Panc1 (cell line): Measurements from ENCODE around the gene ATXN1. TPM values are rescaled to one million over a fixed set of nuclear protein-coding genes. Genes with fewer than 3 reads are reported as not detected.

ENCODE experiments used
- ATAC-seq: fragments of 200-7000 bp; cut with Tn5 transposase; 2 replicates; pipeline ENCODE4 v1.9.1; 2020; ENCODE audit warnings: mild to moderate bottlenecking, moderate library complexity
- BruUV-seq: library from RNA; stranded (reverse); fragments of 400-500 nt; replicated peaks from 2 replicates; lab custom pipeline; 2021; lab: Mats Ljungman, UMichigan
- CTCF ChIA-PET: fragments of 300-600 bp; sonication (Branson Sonifier 250); formaldehyde crosslinking; loops from one replicate; lab custom pipeline; 2022; ENCODE audit warnings: antibody characterized with exemption; lab: Charles Lee
- POLR2A ChIA-PET: fragments of 300-600 bp; sonication (Branson Sonifier 250); formaldehyde crosslinking; loops from one replicate; lab custom pipeline; 2022; ENCODE audit warnings: antibody characterized with exemption; lab: Charles Lee
- DNase-seq: peaks from one replicate; pipeline ENCODE4 v3.0.0-alpha.2; 2010; ENCODE audit warnings: low read depth, low spot score
- H3K27ac ChIP-seq: 2 replicates; pipeline ENCODE4 v1.5.1; 2011; ENCODE audit warnings: mild to moderate bottlenecking, low read length, inconsistent platforms
- H3K27me3 ChIP-seq: fragments of 200-500 bp; sonication (Bioruptor generic); 2 replicates; pipeline ENCODE4 v1.6.0; 2014; ENCODE audit warnings: low read length, inconsistent platforms; ENCODE audit not compliant: control insufficient read depth, insufficient read depth
- H3K36me3 ChIP-seq: fragments of 200-500 bp; sonication (Bioruptor generic); 2 replicates; pipeline ENCODE4 v1.5.1; 2014; ENCODE audit warnings: inconsistent platforms, mild to moderate bottlenecking, low read length, moderate library complexity; ENCODE audit not compliant: control insufficient read depth, insufficient read depth
- H3K4me1 ChIP-seq: 2 replicates; pipeline ENCODE4 v1.5.1; 2011; ENCODE audit warnings: inconsistent platforms, mild to moderate bottlenecking, low read length, moderate library complexity; ENCODE audit not compliant: control insufficient read depth, insufficient read depth
- H3K4me3 ChIP-seq, 2 experiments: 2 replicates each; pipeline ENCODE4 v1.5.1; 2011 to 2012; ENCODE audit warnings: low read depth in 2 of 2, low read length in 2 of 2, mild to moderate bottlenecking in 2 of 2, inconsistent platforms in 1 of 2, moderate library complexity in 1 of 2
- H3K9me3 ChIP-seq: fragments of 200-500 bp; sonication (Bioruptor generic); 2 replicates; pipeline ENCODE4 v1.5.1; 2014; ENCODE audit warnings: low read depth, mild to moderate bottlenecking, inconsistent platforms, low read length, moderate library complexity; ENCODE audit not compliant: control insufficient read depth, insufficient read depth
- POLR2AphosphoS5 ChIP-seq: IDR thresholded peaks from 2 replicates; pipeline ENCODE4 v1.6.1; 2012; ENCODE audit warnings: mild to moderate bottlenecking, low read depth, low read length, moderate library complexity
- SIN3A ChIP-seq: IDR thresholded peaks from 2 replicates; pipeline ENCODE4 v1.6.1; 2012; ENCODE audit warnings: low read depth, mild to moderate bottlenecking, low read length, moderate library complexity, borderline replicate concordance; ENCODE audit not compliant: insufficient read depth
- TCF7L2 ChIP-seq: IDR thresholded peaks from 2 replicates; pipeline ENCODE4 v1.6.1; 2011; ENCODE audit warnings: mild to moderate bottlenecking, low read depth, low read length, inconsistent platforms
- in situ Hi-C: cut with HindIII; loops from 2 replicates; pipeline ENCODE4 v1.10.0; 2016; ENCODE audit warnings: low sequenced_read_pairs, low pct_unique_long_range_greater_than_20kb
- intact Hi-C: fragments of 100-400 bp; cut with micrococcal nuclease; formaldehyde crosslinking; loops from one replicate; pipeline ENCODE4 v1.10.0; 2022; ENCODE audit not compliant: unreplicated experiment
- total RNA-seq: library from RNA; stranded (reverse); gene quantifications from one replicate; pipeline ENCODE4 v1.2.1, GENCODE V29; 2021; ENCODE audit not compliant: unreplicated experiment
- TF ChIP-seq, protein P1 (sequence below): fragments of 450-650 bp; IDR thresholded peaks from 2 replicates; pipeline ENCODE4 v1.5.1; 2017; ENCODE audit warnings: mild to moderate bottlenecking
- TF ChIP-seq, protein P2 (sequence below), 2 experiments: IDR thresholded peaks; 2 replicates each; pipeline ENCODE4 v1.6.1; 2011 to 2012; ENCODE audit warnings: low read depth in 2 of 2, control low read depth in 1 of 2, low read length in 1 of 2, mild to moderate bottlenecking in 1 of 2, moderate library complexity in 1 of 2; ENCODE audit not compliant: insufficient read depth in 1 of 2

Gene ATXN1
- total RNA-seq, 1 experiment from 2014 or later: 67.1 TPM

DNA sequence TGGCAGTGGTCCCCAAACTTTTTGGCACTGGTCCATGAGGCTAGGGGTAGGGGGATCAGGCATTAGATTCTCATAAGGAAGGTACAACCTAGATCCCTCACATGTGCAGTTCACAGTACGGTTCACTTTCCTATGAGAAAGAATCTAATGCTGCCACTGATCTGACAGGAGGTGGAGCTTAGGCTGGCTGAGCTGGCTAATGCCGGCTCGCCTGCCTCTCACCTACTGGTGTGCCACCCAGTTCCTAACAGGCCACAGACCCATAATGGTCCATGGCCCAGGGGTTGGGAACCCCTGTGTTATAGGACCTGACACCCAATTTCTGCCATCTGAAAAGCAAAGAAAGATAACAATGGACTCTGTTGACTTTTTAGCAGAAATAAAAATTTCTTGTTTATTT is 323.3 kb downstream of the ATXN1 start:
- intact Hi-C loops (no loop called here), in situ Hi-C loops (no loop called here)
- TF ChIP-seq, protein P1, sequence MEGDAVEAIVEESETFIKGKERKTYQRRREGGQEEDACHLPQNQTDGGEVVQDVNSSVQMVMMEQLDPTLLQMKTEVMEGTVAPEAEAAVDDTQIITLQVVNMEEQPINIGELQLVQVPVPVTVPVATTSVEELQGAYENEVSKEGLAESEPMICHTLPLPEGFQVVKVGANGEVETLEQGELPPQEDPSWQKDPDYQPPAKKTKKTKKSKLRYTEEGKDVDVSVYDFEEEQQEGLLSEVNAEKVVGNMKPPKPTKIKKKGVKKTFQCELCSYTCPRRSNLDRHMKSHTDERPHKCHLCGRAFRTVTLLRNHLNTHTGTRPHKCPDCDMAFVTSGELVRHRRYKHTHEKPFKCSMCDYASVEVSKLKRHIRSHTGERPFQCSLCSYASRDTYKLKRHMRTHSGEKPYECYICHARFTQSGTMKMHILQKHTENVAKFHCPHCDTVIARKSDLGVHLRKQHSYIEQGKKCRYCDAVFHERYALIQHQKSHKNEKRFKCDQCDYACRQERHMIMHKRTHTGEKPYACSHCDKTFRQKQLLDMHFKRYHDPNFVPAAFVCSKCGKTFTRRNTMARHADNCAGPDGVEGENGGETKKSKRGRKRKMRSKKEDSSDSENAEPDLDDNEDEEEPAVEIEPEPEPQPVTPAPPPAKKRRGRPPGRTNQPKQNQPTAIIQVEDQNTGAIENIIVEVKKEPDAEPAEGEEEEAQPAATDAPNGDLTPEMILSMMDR: no peak
- TF ChIP-seq SIN3A: no peak
- TF ChIP-seq, protein P2, sequence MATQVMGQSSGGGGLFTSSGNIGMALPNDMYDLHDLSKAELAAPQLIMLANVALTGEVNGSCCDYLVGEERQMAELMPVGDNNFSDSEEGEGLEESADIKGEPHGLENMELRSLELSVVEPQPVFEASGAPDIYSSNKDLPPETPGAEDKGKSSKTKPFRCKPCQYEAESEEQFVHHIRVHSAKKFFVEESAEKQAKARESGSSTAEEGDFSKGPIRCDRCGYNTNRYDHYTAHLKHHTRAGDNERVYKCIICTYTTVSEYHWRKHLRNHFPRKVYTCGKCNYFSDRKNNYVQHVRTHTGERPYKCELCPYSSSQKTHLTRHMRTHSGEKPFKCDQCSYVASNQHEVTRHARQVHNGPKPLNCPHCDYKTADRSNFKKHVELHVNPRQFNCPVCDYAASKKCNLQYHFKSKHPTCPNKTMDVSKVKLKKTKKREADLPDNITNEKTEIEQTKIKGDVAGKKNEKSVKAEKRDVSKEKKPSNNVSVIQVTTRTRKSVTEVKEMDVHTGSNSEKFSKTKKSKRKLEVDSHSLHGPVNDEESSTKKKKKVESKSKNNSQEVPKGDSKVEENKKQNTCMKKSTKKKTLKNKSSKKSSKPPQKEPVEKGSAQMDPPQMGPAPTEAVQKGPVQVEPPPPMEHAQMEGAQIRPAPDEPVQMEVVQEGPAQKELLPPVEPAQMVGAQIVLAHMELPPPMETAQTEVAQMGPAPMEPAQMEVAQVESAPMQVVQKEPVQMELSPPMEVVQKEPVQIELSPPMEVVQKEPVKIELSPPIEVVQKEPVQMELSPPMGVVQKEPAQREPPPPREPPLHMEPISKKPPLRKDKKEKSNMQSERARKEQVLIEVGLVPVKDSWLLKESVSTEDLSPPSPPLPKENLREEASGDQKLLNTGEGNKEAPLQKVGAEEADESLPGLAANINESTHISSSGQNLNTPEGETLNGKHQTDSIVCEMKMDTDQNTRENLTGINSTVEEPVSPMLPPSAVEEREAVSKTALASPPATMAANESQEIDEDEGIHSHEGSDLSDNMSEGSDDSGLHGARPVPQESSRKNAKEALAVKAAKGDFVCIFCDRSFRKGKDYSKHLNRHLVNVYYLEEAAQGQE (IDR thresholded peaks at IDR 0.05; ENCODE audit: insufficient read depth in 1 of 2, low read depth in 2 of 2, low read length in 1 of 2): no peak
- no peak for TF ChIP-seq POLR2AphosphoS5
- TF ChIP-seq TCF7L2: no peak
- Histone ChIP-seq H3K27ac (no peak overlapping the region), H3K4me1 (no peaks in the 10 kb centered on the region; the same call in 1 of the 2 replicates), H3K36me3 (no peaks in the 10 kb centered on the region), H3K27me3 (no peaks in the 10 kb centered on the region), H3K4me3 (no peak overlapping the region), H3K9me3 (no peaks in the 10 kb centered on the region)
- ATAC-seq (no peak), DNase-seq (no peak)
- BruUV-seq: no TSS peak
- CTCF ChIA-PET: no interaction called here
- POLR2A ChIA-PET: no interaction called here

GRCh38 chr6:16437095-16437494 is 324.2 kb downstream of the ATXN1 start:
- Histone ChIP-seq H3K4me1 (peaks cover 3% of the 10 kb centered on the region; the same call in 1 of the 2 replicates), H3K9me3 (no peaks in the 10 kb centered on the region), H3K27me3 (no peaks in the 10 kb centered on the region), H3K4me3 (no peak overlapping the region), H3K27ac (no peak overlapping the region), H3K36me3 (no peaks in the 10 kb centered on the region)
- TF ChIP-seq, protein P1: no peak
- TF ChIP-seq SIN3A (no peak), TCF7L2 (no peak), POLR2AphosphoS5 (no peak)
- TF ChIP-seq, protein P2 (IDR thresholded peaks at IDR 0.05; ENCODE audit: insufficient read depth in 1 of 2, low read depth in 2 of 2, low read length in 1 of 2): no peak
- no TSS peak for BruUV-seq
- ChIA-PET CTCF (no interaction called here), POLR2A (no interaction called here)
- DNase-seq (no peak), ATAC-seq (no peak; the same call in 1 of the 2 replicates)
- intact Hi-C loops (no loop called here), in situ Hi-C loops (no loop called here)
